ENCODE results near the gene EFCAB6.

GRCh38 chr22:43841742-43842141, 29.6 kb upstream of the EFCAB6 start:
- TF ChIP-seq CTCF (IDR thresholded peaks at IDR 0.05; ENCODE audit: low read depth, low read length, poor library complexity, severe bottlenecking) (no peak), EZH2phosphoT487 (IDR thresholded peaks at IDR 0.05; ENCODE audit: borderline replicate concordance, low read length) (no peak)

All from DOHH2 (cell line).